Stimulated activated CD4-positive, alpha-beta T cell treated with anti-CD3 and anti-CD28 coated beads, Interleukin-1b, Interleukin-23, amount 100 ng/mL, for 4 hours (primary cell): ENCODE measurements around the gene RABIF.
"Not testable (repeated sequence)": the region's sequence is repeated elsewhere in the genome, so short reads cannot be mapped to it uniquely, and the experiment has no call there.

Experiments used
- DNase-seq, 2 donors: peaks; one replicate each; pipeline ENCODE4 v3.0.0-alpha.2; 2020; ENCODE audit warnings: low read depth in 2 of 2

The RABIF gene

GRCh38 chr1:202888531-202889360 lies at the start of gene RABIF:
TSS of gene RABIF (minus strand) at chr1:202889149. CDS start at chr1:202889098, 51 bp downstream.
- peak; percentile 92 to 93 for DNase-seq

- no peak for DNase-seq
These were observed 49.5 kb upstream of the RABIF start for GRCh38 chr1:202938287-202938925.

GRCh38 chr1:202936409-202936808 lies 47.5 kb upstream of the RABIF start:
- DNase-seq: not testable (repeated sequence)

- no peak for DNase-seq
These were observed 46.9 kb upstream of the RABIF start for GRCh38 chr1:202935844-202936243.

GRCh38 chr1:202934755-202935154 lies 45.8 kb upstream of the RABIF start:
- DNase-seq: no peak

GRCh38 chr1:202932476-202932875 lies 43.5 kb upstream of the RABIF start:
- no peak for DNase-seq

- peak; percentile 91 to 92 for DNase-seq
These were observed 37.9 kb upstream of the RABIF start, which contains the start of gene KLHL12 for GRCh38 chr1:202926581-202927491. TSS of gene KLHL12 (minus strand) at chr1:202927234. CDS start at chr1:202925162, 2,072 bp downstream.

GRCh38 chr1:202923533-202923932 lies 34.6 kb upstream of the RABIF start:
- no peak for DNase-seq

GRCh38 chr1:202919615-202920014 lies 30.7 kb upstream of the RABIF start:
- DNase-seq: no peak

- no peak for DNase-seq
These were observed 26.2 kb upstream of the RABIF start for GRCh38 chr1:202915146-202915545.

- DNase-seq: not testable (repeated sequence)
These were observed 23.5 kb upstream of the RABIF start for GRCh38 chr1:202912476-202912875.

- DNase-seq: no peak
These were observed 20.5 kb upstream of the RABIF start for GRCh38 chr1:202909494-202909893.

GRCh38 chr1:202908998-202909397 lies 20.0 kb upstream of the RABIF start:
- no peak for DNase-seq

GRCh38 chr1:202905331-202905730 lies 16.4 kb upstream of the RABIF start:
- DNase-seq: no peak

GRCh38 chr1:202903808-202904207 lies 14.9 kb upstream of the RABIF start:
- DNase-seq: not testable (repeated sequence)

- DNase-seq: no peak
These were observed 12.6 kb upstream of the RABIF start for GRCh38 chr1:202901555-202901954.

GRCh38 chr1:202892501-202892900 lies 3.6 kb upstream of the RABIF start:
- no peak for DNase-seq

GRCh38 chr1:202890392-202890791 lies 1.4 kb upstream of the RABIF start:
- no peak for DNase-seq

GRCh38 chr1:202888221-202888530 lies 773 bp downstream of the RABIF start:
- no peak for DNase-seq

GRCh38 chr1:202880961-202881460 lies 7.9 kb downstream of the RABIF start:
- DNase-seq: no peak

- no peak for DNase-seq
These were observed 8.9 kb downstream of the RABIF start for GRCh38 chr1:202880062-202880461.

- no peak for DNase-seq
These were observed 9.8 kb downstream of the RABIF start for GRCh38 chr1:202879128-202879527.
